ENCODE measurements around the gene INS.

INS gene

GRCh38 chr11:2149460-2149859, 11.5 kb downstream of the INS start:
- no peak for DNase-seq (ENCODE audit: low read depth)
- TF ChIP-seq, protein P1, sequence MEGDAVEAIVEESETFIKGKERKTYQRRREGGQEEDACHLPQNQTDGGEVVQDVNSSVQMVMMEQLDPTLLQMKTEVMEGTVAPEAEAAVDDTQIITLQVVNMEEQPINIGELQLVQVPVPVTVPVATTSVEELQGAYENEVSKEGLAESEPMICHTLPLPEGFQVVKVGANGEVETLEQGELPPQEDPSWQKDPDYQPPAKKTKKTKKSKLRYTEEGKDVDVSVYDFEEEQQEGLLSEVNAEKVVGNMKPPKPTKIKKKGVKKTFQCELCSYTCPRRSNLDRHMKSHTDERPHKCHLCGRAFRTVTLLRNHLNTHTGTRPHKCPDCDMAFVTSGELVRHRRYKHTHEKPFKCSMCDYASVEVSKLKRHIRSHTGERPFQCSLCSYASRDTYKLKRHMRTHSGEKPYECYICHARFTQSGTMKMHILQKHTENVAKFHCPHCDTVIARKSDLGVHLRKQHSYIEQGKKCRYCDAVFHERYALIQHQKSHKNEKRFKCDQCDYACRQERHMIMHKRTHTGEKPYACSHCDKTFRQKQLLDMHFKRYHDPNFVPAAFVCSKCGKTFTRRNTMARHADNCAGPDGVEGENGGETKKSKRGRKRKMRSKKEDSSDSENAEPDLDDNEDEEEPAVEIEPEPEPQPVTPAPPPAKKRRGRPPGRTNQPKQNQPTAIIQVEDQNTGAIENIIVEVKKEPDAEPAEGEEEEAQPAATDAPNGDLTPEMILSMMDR (conservative IDR thresholded peaks at IDR 0.05; ENCODE audit: low read depth, low read length), result no peak

DNA sequence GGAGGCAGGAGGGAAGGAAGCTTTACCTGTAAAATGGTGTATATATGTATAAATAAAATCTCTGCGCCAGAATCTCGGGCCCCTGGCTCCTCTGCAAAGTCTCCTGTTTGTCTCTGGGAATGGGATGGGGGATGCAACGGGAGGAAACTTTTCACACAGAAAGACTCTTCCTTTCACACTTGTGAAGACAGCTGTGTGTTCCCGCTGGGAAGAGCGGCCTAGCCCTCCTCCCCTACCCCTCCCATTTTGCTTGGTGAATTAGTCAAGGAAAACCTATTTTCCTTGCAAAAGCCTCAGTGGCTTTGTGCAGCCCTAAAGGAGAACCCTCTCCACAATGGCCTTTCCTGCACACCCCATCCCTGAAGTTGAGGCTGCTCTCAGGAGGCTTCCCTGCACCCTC, 12.4 kb downstream of the INS start:
- TF ChIP-seq, protein P1 (conservative IDR thresholded peaks at IDR 0.05; ENCODE audit: low read depth, low read length), result no peak
- H3K4me3 ChIP-seq (ENCODE audit: low read length), result no peak overlapping the region
- DNase-seq (ENCODE audit: low read depth), result no peak

More at GRCh38 chr11:2149460-2149859, 11.5 kb downstream of the INS start:
- no peak overlapping the region for H3K4me3 ChIP-seq (ENCODE audit: low read length)

DNA sequence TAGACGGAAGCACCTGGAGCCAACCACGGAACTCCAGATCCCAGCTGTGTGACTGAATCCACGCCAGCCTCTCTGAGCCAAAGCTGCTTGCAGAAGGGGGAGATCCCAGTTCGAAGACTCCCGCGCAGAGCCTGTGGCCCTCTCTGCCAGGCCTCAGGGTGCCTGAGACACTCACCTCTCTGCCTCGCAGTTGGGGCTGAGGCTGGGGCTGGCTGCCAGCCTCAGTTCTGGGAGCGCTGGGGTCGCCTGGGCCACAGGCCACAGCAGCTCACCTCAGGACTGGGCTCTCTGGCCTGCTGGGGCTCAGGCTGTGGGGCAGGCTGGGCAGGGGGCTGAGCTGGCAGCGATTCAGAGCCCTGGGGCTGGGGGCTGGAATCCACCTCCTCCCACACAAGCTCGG, 13.6 kb downstream of the INS start:
- TF ChIP-seq, protein P1 (conservative IDR thresholded peaks at IDR 0.05; ENCODE audit: low read depth, low read length), result no peak
- no peak overlapping the region for H3K4me3 ChIP-seq (ENCODE audit: low read length)

DNA sequence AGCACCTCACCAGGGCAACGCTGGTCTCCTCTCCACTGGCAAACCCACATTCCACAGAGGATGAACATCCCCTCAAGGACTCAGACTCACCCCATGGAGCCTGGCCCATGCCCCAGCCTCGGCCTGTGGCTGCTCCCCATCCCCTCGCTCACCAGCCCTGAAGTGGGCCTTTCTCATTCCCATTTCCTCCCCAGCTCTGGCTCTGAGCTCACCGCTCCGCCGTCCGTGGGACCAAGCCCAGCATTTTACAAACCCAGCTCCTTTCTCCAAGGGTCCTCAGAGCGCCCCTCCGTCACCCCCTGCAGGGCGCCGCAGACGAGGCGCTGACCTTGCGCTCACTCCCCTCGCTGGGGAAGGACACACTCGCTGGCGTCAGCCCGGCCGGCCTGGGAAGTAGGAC, 15.0 kb downstream of the INS start:
- TF ChIP-seq, protein P1 (conservative IDR thresholded peaks at IDR 0.05; ENCODE audit: low read depth, low read length), result no peak
- no peak overlapping the region for H3K4me3 ChIP-seq (ENCODE audit: low read length)
- DNase-seq (ENCODE audit: low read depth), result no peak

More for the DNA sequence above, 13.6 kb downstream of the INS start:
- no peak for DNase-seq (ENCODE audit: low read depth)

GRCh38 chr11:2144544-2145248, 16.3 kb downstream of the INS start:
- TF ChIP-seq, protein P1 (conservative IDR thresholded peaks at IDR 0.05; ENCODE audit: low read depth, low read length), result no peak
- H3K4me3 ChIP-seq (ENCODE audit: low read length), result no peak overlapping the region
- DNase-seq (ENCODE audit: low read depth), result no peak

- TF ChIP-seq, protein P1 (conservative IDR thresholded peaks at IDR 0.05; ENCODE audit: low read depth, low read length), result no peak
- no peak for DNase-seq (ENCODE audit: low read depth)
- no peak overlapping the region for H3K4me3 ChIP-seq (ENCODE audit: low read length)
Measured at GRCh38 chr11:2143799-2144543, 17.0 kb downstream of the INS start.

GRCh38 chr11:2143477-2143798, 17.6 kb downstream of the INS start:
- H3K4me3 ChIP-seq (ENCODE audit: low read length), result no peak overlapping the region

More at GRCh38 chr11:2143477-2143798, 17.6 kb downstream of the INS start:
- TF ChIP-seq, protein P1 (conservative IDR thresholded peaks at IDR 0.05; ENCODE audit: low read depth, low read length), result no peak
- no peak for DNase-seq (ENCODE audit: low read depth)
